ENCODE results near the gene KREMEN1. TPM values are rescaled to one million over a fixed set of nuclear protein-coding genes. Genes with fewer than 3 reads are reported as not detected.

Gene KREMEN1
- total and polyA plus RNA-seq, 4 donors: 8.8 to 27.5 (median 20.1) TPM

DNA sequence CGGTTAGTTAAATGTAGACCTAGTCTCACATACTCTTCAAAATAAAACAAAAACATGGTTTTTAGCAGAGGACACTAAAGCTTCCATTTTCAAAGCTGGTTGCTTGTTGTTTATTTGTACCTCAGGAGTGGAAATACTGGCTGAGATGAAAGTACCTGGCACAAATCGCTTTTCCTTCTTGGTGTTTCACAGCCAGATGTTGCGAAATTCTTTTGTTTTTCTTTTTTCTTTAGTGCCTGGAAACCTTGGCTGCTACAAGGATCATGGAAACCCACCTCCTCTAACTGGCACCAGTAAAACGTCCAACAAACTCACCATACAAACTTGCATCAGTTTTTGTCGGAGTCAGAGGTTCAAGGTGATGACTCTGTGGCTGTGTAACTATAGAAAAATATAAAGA, 48.3 kb downstream of the KREMEN1 start:
- ATAC-seq (ENCODE audit: insufficient read depth, low FRiP score) (no peak), DNase-seq (no peak)
- peaks cover 0 to 34% (median 7%) of the 10 kb centered on the region in 4 donors for H3K36me3 ChIP-seq (ENCODE audit: control insufficient read depth in 4 of 4, insufficient read depth in 4 of 4, low read length in 4 of 4)
- peaks cover 0 to 8% (median 0%) of the 10 kb centered on the region in 5 donors for H3K4me1 ChIP-seq (ENCODE audit: control insufficient read depth in 5 of 5, insufficient read depth in 5 of 5, low read length in 5 of 5)
- H3K4me3 ChIP-seq: no peak overlapping the region
- no peaks in the 10 kb centered on the region for H3K27me3 ChIP-seq (ENCODE audit: control insufficient read depth in 3 of 3, insufficient read depth in 3 of 3, low read length in 2 of 3)
- no peak overlapping the region for H3K27ac ChIP-seq (ENCODE audit: low read depth in 1 of 2, low read length in 1 of 2)
- TF ChIP-seq CTCF (IDR thresholded peaks at IDR 0.05; ENCODE audit: control extremely low read depth, extremely low read depth): no peak
- 63 to 84% methylated on average over 5 of the region's 5 CpGs for WGBS, 2 donors
- H3K9me3 ChIP-seq (ENCODE audit: control insufficient read depth in 4 of 4, insufficient read depth in 3 of 4, low read length in 3 of 4): peaks cover 0 to 4% (median 0%) of the 10 kb centered on the region in 4 donors
- no peak overlapping the region for H3K9ac ChIP-seq (ENCODE audit: insufficient read depth in 1 of 2, low read length in 2 of 2)

GRCh38 chr22:29122041-29122440, 49.2 kb downstream of the KREMEN1 start:
- no peak overlapping the region for H3K27ac ChIP-seq (ENCODE audit: low read depth in 1 of 2, low read length in 1 of 2)
- H3K9me3 ChIP-seq (ENCODE audit: control insufficient read depth in 4 of 4, insufficient read depth in 3 of 4, low read length in 3 of 4): peaks cover 0 to 4% (median 0%) of the 10 kb centered on the region in 4 donors

DNA sequence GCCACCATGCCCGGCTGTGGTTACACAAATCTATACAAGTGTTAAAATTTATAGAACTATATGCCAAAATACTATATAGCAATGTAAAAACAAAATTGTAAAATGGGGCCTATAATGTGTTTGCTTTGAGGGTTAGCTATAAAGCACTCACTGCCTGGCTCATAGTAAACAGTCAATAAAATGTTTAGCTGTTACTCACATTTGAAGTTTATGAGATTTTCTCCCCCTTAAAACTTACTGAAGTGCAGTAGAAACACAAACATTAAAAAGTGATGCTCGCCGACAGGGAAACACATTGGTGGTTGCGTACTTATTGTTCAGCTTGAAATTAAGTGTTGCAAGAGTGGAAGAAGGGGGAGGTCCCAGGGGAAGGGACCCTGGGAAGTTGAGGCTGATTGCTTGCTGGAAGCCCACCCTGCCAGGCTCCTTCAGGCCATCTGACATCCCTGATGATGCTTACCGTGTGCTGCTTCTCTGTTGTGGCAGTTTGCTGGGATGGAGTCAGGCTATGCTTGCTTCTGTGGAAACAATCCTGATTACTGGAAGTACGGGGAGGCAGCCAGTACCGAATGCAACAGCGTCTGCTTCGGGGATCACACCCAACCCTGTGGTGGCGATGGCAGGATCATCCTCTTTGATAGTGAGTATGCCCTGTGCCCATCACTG, 52.1 kb downstream of the KREMEN1 start:
- Histone ChIP-seq H3K27me3 (ENCODE audit: control insufficient read depth in 3 of 3, insufficient read depth in 3 of 3, low read length in 2 of 3) (no peaks in the 10 kb centered on the region), H3K36me3 (ENCODE audit: control insufficient read depth in 4 of 4, insufficient read depth in 4 of 4, low read length in 4 of 4) (peaks cover 0 to 41% (median 6%) of the 10 kb centered on the region in 4 donors), H3K27ac (ENCODE audit: low read depth in 1 of 2, low read length in 1 of 2) (no peak overlapping the region), H3K9me3 (ENCODE audit: control insufficient read depth in 4 of 4, insufficient read depth in 3 of 4, low read length in 3 of 4) (peaks cover 0 to 4% (median 0%) of the 10 kb centered on the region in 4 donors), H3K4me3 (no peak overlapping the region), H3K4me1 (ENCODE audit: control insufficient read depth in 5 of 5, insufficient read depth in 5 of 5, low read length in 5 of 5) (peaks cover 0 to 7% (median 3%) of the 10 kb centered on the region in 5 donors), H3K9ac (ENCODE audit: insufficient read depth in 1 of 2, low read length in 2 of 2) (no peak overlapping the region)
- no peak for TF ChIP-seq CTCF (IDR thresholded peaks at IDR 0.05; ENCODE audit: control extremely low read depth, extremely low read depth)
- ATAC-seq (ENCODE audit: insufficient read depth, low FRiP score) (no peak), DNase-seq (no peak)
- WGBS, 2 donors: 93 to 94% methylated on average over 10 of the region's 10 CpGs

More at GRCh38 chr22:29122041-29122440, 49.2 kb downstream of the KREMEN1 start:
- ATAC-seq (ENCODE audit: insufficient read depth, low FRiP score) (no peak), DNase-seq (no peak)
- Histone ChIP-seq H3K9ac (ENCODE audit: insufficient read depth in 1 of 2, low read length in 2 of 2) (no peak overlapping the region), H3K4me1 (ENCODE audit: control insufficient read depth in 5 of 5, insufficient read depth in 5 of 5, low read length in 5 of 5) (no peaks in the 10 kb centered on the region), H3K36me3 (ENCODE audit: control insufficient read depth in 4 of 4, insufficient read depth in 4 of 4, low read length in 4 of 4) (peaks cover 0 to 41% (median 8%) of the 10 kb centered on the region in 4 donors), H3K4me3 (no peak overlapping the region), H3K27me3 (ENCODE audit: control insufficient read depth in 3 of 3, insufficient read depth in 3 of 3, low read length in 2 of 3) (no peaks in the 10 kb centered on the region)
- TF ChIP-seq CTCF (IDR thresholded peaks at IDR 0.05; ENCODE audit: control extremely low read depth, extremely low read depth): no peak

- WGBS, 2 donors: 68 to 88% methylated on average over 2 of the region's 2 CpGs
- Histone ChIP-seq H3K4me1 (ENCODE audit: control insufficient read depth in 5 of 5, insufficient read depth in 5 of 5, low read length in 5 of 5) (peaks cover 0 to 7% (median 3%) of the 10 kb centered on the region in 5 donors), H3K27ac (ENCODE audit: low read depth in 1 of 2, low read length in 1 of 2) (no peak overlapping the region), H3K27me3 (ENCODE audit: control insufficient read depth in 3 of 3, insufficient read depth in 3 of 3, low read length in 2 of 3) (no peaks in the 10 kb centered on the region), H3K4me3 (no peak overlapping the region), H3K36me3 (ENCODE audit: control insufficient read depth in 4 of 4, insufficient read depth in 4 of 4, low read length in 4 of 4) (peaks cover 0 to 41% (median 6%) of the 10 kb centered on the region in 4 donors), H3K9ac (ENCODE audit: insufficient read depth in 1 of 2, low read length in 2 of 2) (no peak overlapping the region), H3K9me3 (ENCODE audit: control insufficient read depth in 4 of 4, insufficient read depth in 3 of 4, low read length in 3 of 4) (peaks cover 0 to 2% (median 0%) of the 10 kb centered on the region in 4 donors)
- DNase-seq: no peak
- no peak for TF ChIP-seq CTCF (IDR thresholded peaks at IDR 0.05; ENCODE audit: control extremely low read depth, extremely low read depth)
- ATAC-seq (ENCODE audit: insufficient read depth, low FRiP score): no peak
These were observed 52.6 kb downstream of the KREMEN1 start for GRCh38 chr22:29125443-29125778.

Data from lung (tissue), 12 donors.